Liver (tissue), 9 donors: ENCODE results near the gene CSKMT. TPM values are rescaled to one million over a fixed set of nuclear protein-coding genes. Genes with fewer than 3 reads are reported as not detected.

ENCODE experiments used
- DNase-seq: peaks from one replicate; pipeline ENCODE4 v3.0.0-alpha.2; 2017; ENCODE audit warnings: low spot score
- H3K27ac ChIP-seq, 2 donors: one replicate each; pipeline ENCODE4 v1.7.0; 2013; ENCODE audit warnings: inconsistent platforms in 2 of 2, low read length in 2 of 2, control low read depth in 1 of 2, low read depth in 1 of 2, mild to moderate bottlenecking in 1 of 2
- H3K27me3 ChIP-seq, 4 donors: one replicate each; pipeline versions ENCODE4 v1.6.1 to v1.7.0; 2013; ENCODE audit warnings: low read length in 3 of 4, inconsistent platforms in 1 of 4, mild to moderate bottlenecking in 1 of 4, moderate library complexity in 1 of 4; ENCODE audit not compliant: control insufficient read depth in 4 of 4, insufficient read depth in 4 of 4
- H3K36me3 ChIP-seq, 4 donors: one replicate each; pipeline versions ENCODE4 v1.6.1 to v1.7.0; 2013; ENCODE audit warnings: low read length in 3 of 4, mild to moderate bottlenecking in 3 of 4, low read depth in 1 of 4, moderate library complexity in 1 of 4; ENCODE audit not compliant: control insufficient read depth in 4 of 4, insufficient read depth in 3 of 4
- H3K4me1 ChIP-seq, 4 donors: one replicate each; pipeline versions ENCODE4 v1.6.1 to v1.7.0; 2013; ENCODE audit warnings: low read length in 3 of 4, mild to moderate bottlenecking in 3 of 4, moderate library complexity in 1 of 4; ENCODE audit not compliant: control insufficient read depth in 4 of 4, insufficient read depth in 4 of 4
- H3K4me3 ChIP-seq, 3 donors: one replicate each; pipeline versions ENCODE4 v1.6.1 to v1.7.0; 2013; ENCODE audit warnings: low read length in 3 of 3, control low read depth in 1 of 3, low read depth in 1 of 3, mild to moderate bottlenecking in 1 of 3
- H3K9ac ChIP-seq, 2 donors: one replicate each; pipeline ENCODE4 v1.7.0; 2013; ENCODE audit warnings: low read length in 2 of 2, mild to moderate bottlenecking in 2 of 2, moderate library complexity in 2 of 2, control low read depth in 1 of 2, low read depth in 1 of 2
- H3K9me3 ChIP-seq, 4 donors: one replicate each; pipeline versions ENCODE4 v1.6.1 to v1.7.0; 2013; ENCODE audit warnings: low read length in 3 of 4; ENCODE audit not compliant: control insufficient read depth in 4 of 4
- EGR1 ChIP-seq, 2 donors: IDR thresholded peaks; 2 replicates each; pipeline ENCODE4 v1.6.1; 2016 to 2018; ENCODE audit warnings: antibody characterized with exemption in 2 of 2, low read depth in 2 of 2
- FOXA1 ChIP-seq: IDR thresholded peaks from 2 replicates; pipeline ENCODE4 v1.6.1; 2016; ENCODE audit warnings: antibody characterized with exemption
- FOXA2 ChIP-seq: IDR thresholded peaks from 2 replicates; pipeline ENCODE4 v1.6.1; 2016; ENCODE audit warnings: antibody characterized with exemption
- GABPA ChIP-seq, 2 donors: IDR thresholded peaks in 1 of 2; conservative IDR thresholded peaks in 1 of 2; 2 replicates each; pipeline ENCODE4 v1.6.1; 2016; ENCODE audit warnings: antibody characterized with exemption in 2 of 2, mild to moderate bottlenecking in 1 of 2, moderate library complexity in 1 of 2
- HNF4A ChIP-seq, 2 donors: conservative IDR thresholded peaks; 2 replicates each; pipeline ENCODE4 v1.6.1; 2016; ENCODE audit warnings: antibody characterized with exemption in 2 of 2, mild to moderate bottlenecking in 2 of 2
- HNF4G ChIP-seq: IDR thresholded peaks from 2 replicates; pipeline ENCODE4 v1.6.1; 2016; ENCODE audit warnings: antibody characterized with exemption
- JUND ChIP-seq, 2 donors: IDR thresholded peaks; 2 replicates each; pipeline ENCODE4 v1.6.1; 2016; ENCODE audit warnings: antibody characterized with exemption in 2 of 2
- NR2F2 ChIP-seq: IDR thresholded peaks from 2 replicates; pipeline ENCODE4 v1.6.1; 2016; ENCODE audit warnings: antibody characterized with exemption
- RAD21 ChIP-seq, 2 donors: IDR thresholded peaks; 2 replicates each; pipeline ENCODE4 v1.6.1; 2016; ENCODE audit warnings: antibody characterized with exemption in 2 of 2, mild to moderate bottlenecking in 2 of 2
- RXRA ChIP-seq, 2 donors: IDR thresholded peaks; 2 replicates each; pipeline ENCODE4 v1.6.1; 2017 to 2018; ENCODE audit warnings: antibody characterized with exemption in 2 of 2, mild to moderate bottlenecking in 1 of 2
- SP1 ChIP-seq: IDR thresholded peaks from 2 replicates; pipeline ENCODE4 v1.6.1; 2018; ENCODE audit warnings: antibody characterized with exemption, mild to moderate bottlenecking
- TAF1 ChIP-seq: conservative IDR thresholded peaks from 2 replicates; pipeline ENCODE4 v1.6.1; 2016; ENCODE audit warnings: antibody characterized with exemption, mild to moderate bottlenecking
- YY1 ChIP-seq: IDR thresholded peaks from 2 replicates; pipeline ENCODE4 v1.6.1; 2016; ENCODE audit warnings: antibody characterized with exemption, mild to moderate bottlenecking
- WGBS: extraction: QIAGEN DNeasy Blood & Tissue Kit; methylation state at CpG from one replicate; pipeline ENCODE4 v1.1.7; 2013; 5-methylcytosine and 5-hydroxymethylcytosine counted together
- polyA plus RNA-seq, 2 donors: library from polyadenylated mRNA; stranded (reverse) in 1 of 2; unstranded in 1 of 2; fragments of 200-250 nt in 1 of 2; fragments of >200 nt in 1 of 2; fragmentation: Nextera tagmentation in 1 of 2; extraction: Ambion mirVana in 1 of 2; gene quantifications; one replicate each; pipeline versions ENCODE4 v1.2.1 to v1.2.3, GENCODE V29; 2013 to 2015
- total RNA-seq, 2 donors: library from RNA; depleted of rRNA; stranded (reverse); fragments of >200 nt; gene quantifications; one replicate each; pipeline ENCODE4 v1.2.3, GENCODE V29; 2014
- TF ChIP-seq, protein P1 (sequence below): fragments of 150-350 bp; IDR thresholded peaks from 2 replicates; pipeline ENCODE4 v1.5.1; 2017; ENCODE audit warnings: improper control_type of control experiment, low read depth, low read length; ENCODE audit not compliant: missing input control
- TF ChIP-seq, protein P2 (sequence below): IDR thresholded peaks from 2 replicates; pipeline ENCODE4 v1.6.1; 2016; ENCODE audit warnings: antibody characterized with exemption
- TF ChIP-seq, protein P3 (sequence below): IDR thresholded peaks from 2 replicates; pipeline ENCODE4 v1.6.1; 2016; ENCODE audit warnings: antibody characterized with exemption, mild to moderate bottlenecking
- TF ChIP-seq, protein P4 (sequence below): IDR thresholded peaks from 2 replicates; pipeline ENCODE4 v1.6.1; 2016; ENCODE audit warnings: antibody characterized with exemption
- TF ChIP-seq, protein P5 (sequence below): IDR thresholded peaks from 2 replicates; pipeline ENCODE4 v1.6.1; 2016; ENCODE audit warnings: antibody characterized with exemption
- donor health status: healthy.
- donor health status: healthy.
- donor health status: healthy.
- donor health status: healthy.
- donor health status: healthy.

The CSKMT gene
- total and polyA plus RNA-seq, 4 donors: 1.8 to 2.5 (median 2.3) TPM

GRCh38 chr11:62677156-62677555 lies 12.0 kb downstream of the CSKMT start:
- TF ChIP-seq JUND (IDR thresholded peaks at IDR 0.05): no peak
- no peak for TF ChIP-seq FOXA2
- TF ChIP-seq SP1: no peak
- TF ChIP-seq RAD21 (IDR thresholded peaks at IDR 0.05): no peak
- TF ChIP-seq, protein P1, sequence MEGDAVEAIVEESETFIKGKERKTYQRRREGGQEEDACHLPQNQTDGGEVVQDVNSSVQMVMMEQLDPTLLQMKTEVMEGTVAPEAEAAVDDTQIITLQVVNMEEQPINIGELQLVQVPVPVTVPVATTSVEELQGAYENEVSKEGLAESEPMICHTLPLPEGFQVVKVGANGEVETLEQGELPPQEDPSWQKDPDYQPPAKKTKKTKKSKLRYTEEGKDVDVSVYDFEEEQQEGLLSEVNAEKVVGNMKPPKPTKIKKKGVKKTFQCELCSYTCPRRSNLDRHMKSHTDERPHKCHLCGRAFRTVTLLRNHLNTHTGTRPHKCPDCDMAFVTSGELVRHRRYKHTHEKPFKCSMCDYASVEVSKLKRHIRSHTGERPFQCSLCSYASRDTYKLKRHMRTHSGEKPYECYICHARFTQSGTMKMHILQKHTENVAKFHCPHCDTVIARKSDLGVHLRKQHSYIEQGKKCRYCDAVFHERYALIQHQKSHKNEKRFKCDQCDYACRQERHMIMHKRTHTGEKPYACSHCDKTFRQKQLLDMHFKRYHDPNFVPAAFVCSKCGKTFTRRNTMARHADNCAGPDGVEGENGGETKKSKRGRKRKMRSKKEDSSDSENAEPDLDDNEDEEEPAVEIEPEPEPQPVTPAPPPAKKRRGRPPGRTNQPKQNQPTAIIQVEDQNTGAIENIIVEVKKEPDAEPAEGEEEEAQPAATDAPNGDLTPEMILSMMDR: no peak
- TF ChIP-seq NR2F2: no peak
- TF ChIP-seq, protein P2, sequence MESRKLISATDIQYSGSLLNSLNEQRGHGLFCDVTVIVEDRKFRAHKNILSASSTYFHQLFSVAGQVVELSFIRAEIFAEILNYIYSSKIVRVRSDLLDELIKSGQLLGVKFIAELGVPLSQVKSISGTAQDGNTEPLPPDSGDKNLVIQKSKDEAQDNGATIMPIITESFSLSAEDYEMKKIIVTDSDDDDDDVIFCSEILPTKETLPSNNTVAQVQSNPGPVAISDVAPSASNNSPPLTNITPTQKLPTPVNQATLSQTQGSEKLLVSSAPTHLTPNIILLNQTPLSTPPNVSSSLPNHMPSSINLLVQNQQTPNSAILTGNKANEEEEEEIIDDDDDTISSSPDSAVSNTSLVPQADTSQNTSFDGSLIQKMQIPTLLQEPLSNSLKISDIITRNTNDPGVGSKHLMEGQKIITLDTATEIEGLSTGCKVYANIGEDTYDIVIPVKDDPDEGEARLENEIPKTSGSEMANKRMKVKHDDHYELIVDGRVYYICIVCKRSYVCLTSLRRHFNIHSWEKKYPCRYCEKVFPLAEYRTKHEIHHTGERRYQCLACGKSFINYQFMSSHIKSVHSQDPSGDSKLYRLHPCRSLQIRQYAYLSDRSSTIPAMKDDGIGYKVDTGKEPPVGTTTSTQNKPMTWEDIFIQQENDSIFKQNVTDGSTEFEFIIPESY: no peak
- TF ChIP-seq, protein P3, sequence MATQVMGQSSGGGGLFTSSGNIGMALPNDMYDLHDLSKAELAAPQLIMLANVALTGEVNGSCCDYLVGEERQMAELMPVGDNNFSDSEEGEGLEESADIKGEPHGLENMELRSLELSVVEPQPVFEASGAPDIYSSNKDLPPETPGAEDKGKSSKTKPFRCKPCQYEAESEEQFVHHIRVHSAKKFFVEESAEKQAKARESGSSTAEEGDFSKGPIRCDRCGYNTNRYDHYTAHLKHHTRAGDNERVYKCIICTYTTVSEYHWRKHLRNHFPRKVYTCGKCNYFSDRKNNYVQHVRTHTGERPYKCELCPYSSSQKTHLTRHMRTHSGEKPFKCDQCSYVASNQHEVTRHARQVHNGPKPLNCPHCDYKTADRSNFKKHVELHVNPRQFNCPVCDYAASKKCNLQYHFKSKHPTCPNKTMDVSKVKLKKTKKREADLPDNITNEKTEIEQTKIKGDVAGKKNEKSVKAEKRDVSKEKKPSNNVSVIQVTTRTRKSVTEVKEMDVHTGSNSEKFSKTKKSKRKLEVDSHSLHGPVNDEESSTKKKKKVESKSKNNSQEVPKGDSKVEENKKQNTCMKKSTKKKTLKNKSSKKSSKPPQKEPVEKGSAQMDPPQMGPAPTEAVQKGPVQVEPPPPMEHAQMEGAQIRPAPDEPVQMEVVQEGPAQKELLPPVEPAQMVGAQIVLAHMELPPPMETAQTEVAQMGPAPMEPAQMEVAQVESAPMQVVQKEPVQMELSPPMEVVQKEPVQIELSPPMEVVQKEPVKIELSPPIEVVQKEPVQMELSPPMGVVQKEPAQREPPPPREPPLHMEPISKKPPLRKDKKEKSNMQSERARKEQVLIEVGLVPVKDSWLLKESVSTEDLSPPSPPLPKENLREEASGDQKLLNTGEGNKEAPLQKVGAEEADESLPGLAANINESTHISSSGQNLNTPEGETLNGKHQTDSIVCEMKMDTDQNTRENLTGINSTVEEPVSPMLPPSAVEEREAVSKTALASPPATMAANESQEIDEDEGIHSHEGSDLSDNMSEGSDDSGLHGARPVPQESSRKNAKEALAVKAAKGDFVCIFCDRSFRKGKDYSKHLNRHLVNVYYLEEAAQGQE: no peak
- TF ChIP-seq GABPA (IDR thresholded peaks at IDR 0.05 in 1 of 2, conservative IDR thresholded peaks at IDR 0.05 in 1 of 2): no peak
- no peak for TF ChIP-seq YY1
- no peak for TF ChIP-seq EGR1 (IDR thresholded peaks at IDR 0.05; ENCODE audit: low read depth in 2 of 2)
- TF ChIP-seq HNF4G: no peak
- TF ChIP-seq FOXA1: no peak
- TF ChIP-seq TAF1: no peak
- Histone ChIP-seq H3K4me1 (peaks cover 7 to 50% (median 41%) of the 10 kb centered on the region in 4 donors), H3K9ac (no peak overlapping the region), H3K4me3 (no peak overlapping the region), H3K27ac (no peak overlapping the region), H3K27me3 (no peaks in the 10 kb centered on the region), H3K9me3 (no peaks in the 10 kb centered on the region), H3K36me3 (peaks cover 0 to 6% (median 3%) of the 10 kb centered on the region in 4 donors)
- no peak for DNase-seq
- 82% methylated on average over 6 of the region's 6 CpGs for WGBS

GRCh38 chr11:62677714-62678113 lies 12.6 kb downstream of the CSKMT start:
- Histone ChIP-seq H3K4me3 (no peak overlapping the region), H3K4me1 (peaks cover 4 to 45% (median 39%) of the 10 kb centered on the region in 4 donors), H3K9ac (peak overlapping the region in 1 of 2 donors; percentile 64), H3K36me3 (peaks cover 0 to 6% (median 3%) of the 10 kb centered on the region in 4 donors), H3K27me3 (no peaks in the 10 kb centered on the region), H3K9me3 (no peaks in the 10 kb centered on the region), H3K27ac (no peak overlapping the region)
- DNase-seq: no peak
- 88% methylated on average over 15 of the region's 15 CpGs for WGBS
- TF ChIP-seq TAF1 (no peak), FOXA1 (no peak), SP1 (no peak), EGR1 (IDR thresholded peaks at IDR 0.05; ENCODE audit: low read depth in 2 of 2) (no peak), FOXA2 (no peak), GABPA (IDR thresholded peaks at IDR 0.05 in 1 of 2, conservative IDR thresholded peaks at IDR 0.05 in 1 of 2) (no peak), JUND (IDR thresholded peaks at IDR 0.05) (no peak), NR2F2 (no peak), YY1 (no peak), HNF4A (conservative IDR thresholded peaks at IDR 0.05) (no peak), HNF4G (no peak), RXRA (IDR thresholded peaks at IDR 0.05) (no peak), RAD21 (IDR thresholded peaks at IDR 0.05) (no peak)
- TF ChIP-seq, protein P2: no peak
- TF ChIP-seq, protein P4, sequence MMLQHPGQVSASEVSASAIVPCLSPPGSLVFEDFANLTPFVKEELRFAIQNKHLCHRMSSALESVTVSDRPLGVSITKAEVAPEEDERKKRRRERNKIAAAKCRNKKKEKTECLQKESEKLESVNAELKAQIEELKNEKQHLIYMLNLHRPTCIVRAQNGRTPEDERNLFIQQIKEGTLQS: no peak
- TF ChIP-seq, protein P5, sequence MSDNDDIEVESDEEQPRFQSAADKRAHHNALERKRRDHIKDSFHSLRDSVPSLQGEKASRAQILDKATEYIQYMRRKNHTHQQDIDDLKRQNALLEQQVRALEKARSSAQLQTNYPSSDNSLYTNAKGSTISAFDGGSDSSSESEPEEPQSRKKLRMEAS: no peak
- TF ChIP-seq, protein P1: no peak
